ENCODE results near the gene SLX4IP.

The SLX4IP gene

GRCh38 chr20:10547276-10548114 is 112.4 kb downstream of the SLX4IP start:
- no peak for DNase-seq (ENCODE audit: low read depth in 2 of 2, low spot score in 1 of 2)

- DNase-seq (ENCODE audit: low read depth in 2 of 2, low spot score in 1 of 2): no peak
Observed at GRCh38 chr20:10549511-10549910, 114.4 kb downstream of the SLX4IP start.

- DNase-seq (ENCODE audit: low read depth in 2 of 2, low spot score in 1 of 2): no peak
Observed at GRCh38 chr20:10550204-10551118, 115.4 kb downstream of the SLX4IP start.

DNA sequence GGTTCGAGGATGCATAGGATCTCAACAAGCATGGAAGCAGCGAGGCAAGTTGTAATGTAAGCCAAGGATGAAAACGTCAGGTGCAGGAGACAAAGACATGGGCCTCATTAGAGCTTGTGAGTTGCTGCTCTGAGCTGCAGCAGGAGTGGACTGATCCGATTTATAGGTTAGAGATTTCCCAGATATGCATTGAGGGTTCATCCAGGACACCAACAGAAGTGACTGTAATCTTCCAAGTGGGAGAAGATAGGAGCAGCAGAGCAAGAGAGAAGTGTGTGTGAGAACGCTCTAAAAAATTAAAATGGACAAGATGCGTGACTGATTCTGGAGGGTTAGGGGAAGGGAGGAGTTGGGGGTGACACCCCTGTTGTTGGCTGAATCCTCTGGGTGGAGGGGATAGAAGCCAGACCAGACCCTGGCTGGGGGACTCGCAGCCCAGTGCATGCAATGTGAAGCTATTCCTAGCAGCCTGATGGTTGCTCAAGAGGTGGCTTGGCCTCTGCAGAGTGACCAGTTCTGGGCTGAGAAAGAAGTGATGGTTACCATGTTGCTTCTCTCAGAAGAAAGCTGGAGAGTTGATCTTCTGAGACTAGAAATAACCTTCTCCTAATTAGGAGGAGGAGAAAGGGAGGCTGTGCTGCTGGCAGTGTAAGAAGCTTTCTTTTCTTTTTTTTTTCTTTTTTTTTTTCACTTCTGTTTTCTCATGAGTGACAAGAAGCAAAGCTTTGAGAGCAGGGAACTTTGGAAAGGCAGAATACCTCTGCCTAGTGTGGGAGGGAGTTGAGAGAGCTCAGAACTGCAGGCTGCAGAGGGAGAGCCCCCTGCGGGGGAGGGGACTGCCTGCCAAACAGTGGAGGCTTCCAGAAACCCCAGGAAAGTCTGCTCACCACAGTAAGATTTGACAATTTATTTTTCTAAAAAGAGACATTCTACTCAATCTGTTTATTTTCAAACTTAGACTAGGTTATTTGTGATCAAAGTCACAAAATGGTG is 116.9 kb downstream of the SLX4IP start:
- DNase-seq (ENCODE audit: low read depth in 2 of 2, low spot score in 1 of 2): no peak

GRCh38 chr20:10553326-10553984 is 118.3 kb downstream of the SLX4IP start:
- peak in 1 of 2 donors; percentile 19 for DNase-seq (ENCODE audit: low read depth in 2 of 2, low spot score in 1 of 2)

- DNase-seq (ENCODE audit: low read depth in 2 of 2, low spot score in 1 of 2): no peak
Observed at GRCh38 chr20:10554285-10554684, 119.2 kb downstream of the SLX4IP start.

GRCh38 chr20:10555393-10555792 is 120.3 kb downstream of the SLX4IP start:
- DNase-seq (ENCODE audit: low read depth in 2 of 2, low spot score in 1 of 2): no peak

DNA sequence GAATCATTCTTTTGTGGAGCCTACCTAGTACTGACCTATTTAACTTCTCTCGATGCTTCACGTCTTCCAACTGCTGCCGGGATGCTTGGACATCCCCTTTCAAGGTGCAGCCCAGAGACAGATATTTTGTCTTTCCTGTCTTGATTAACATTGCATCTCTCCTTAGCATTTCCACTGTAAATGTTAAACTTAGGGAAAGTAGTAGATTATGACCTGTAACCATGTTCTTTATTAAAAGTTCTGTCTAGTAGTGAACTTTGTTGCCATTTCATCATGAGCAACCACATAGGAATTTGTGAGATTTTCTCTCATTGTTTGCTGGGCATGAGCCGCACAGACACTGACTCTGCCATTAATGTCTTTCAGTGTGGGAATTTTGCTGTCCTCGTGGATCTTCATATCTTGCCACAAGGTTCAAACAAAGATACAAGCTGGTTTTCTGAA is 120.8 kb downstream of the SLX4IP start:
- DNase-seq (ENCODE audit: low read depth in 2 of 2, low spot score in 1 of 2): no peak

- no peak for DNase-seq (ENCODE audit: low read depth in 2 of 2, low spot score in 1 of 2)
Observed at GRCh38 chr20:10556519-10557083, 121.5 kb downstream of the SLX4IP start.

- DNase-seq (ENCODE audit: low read depth in 2 of 2, low spot score in 1 of 2): no peak
Observed at GRCh38 chr20:10557685-10558084, 122.6 kb downstream of the SLX4IP start.

- DNase-seq (ENCODE audit: low read depth in 2 of 2, low spot score in 1 of 2): peak; percentile 17 to 18
Observed at GRCh38 chr20:10558635-10559187, 123.6 kb downstream of the SLX4IP start.

- no peak for DNase-seq (ENCODE audit: low read depth in 2 of 2, low spot score in 1 of 2)
Observed at GRCh38 chr20:10559266-10559665, 124.2 kb downstream of the SLX4IP start.

GRCh38 chr20:10560686-10561085 is 125.6 kb downstream of the SLX4IP start:
- no peak for DNase-seq (ENCODE audit: low read depth in 2 of 2, low spot score in 1 of 2)

GRCh38 chr20:10561302-10561701 is 126.2 kb downstream of the SLX4IP start:
- no peak for DNase-seq (ENCODE audit: low read depth in 2 of 2, low spot score in 1 of 2)

DNA sequence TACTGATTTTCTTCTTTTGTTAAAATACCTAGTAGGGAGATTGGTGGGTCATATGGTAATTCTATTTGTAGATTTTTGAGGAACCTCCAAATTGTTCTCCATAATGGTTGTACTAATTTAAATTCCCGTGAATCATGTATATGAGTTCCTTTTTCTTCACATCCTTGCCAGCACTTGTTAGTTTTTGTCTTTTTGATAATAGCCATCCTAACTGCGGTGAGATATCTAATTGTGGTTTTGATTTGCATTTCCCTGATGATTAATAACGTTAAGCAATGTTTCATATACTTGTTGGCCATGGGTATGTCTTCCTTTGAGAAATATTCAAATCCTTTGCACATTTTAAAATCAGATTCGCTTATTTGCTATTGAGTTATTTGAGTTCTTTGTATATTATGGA is 127.8 kb downstream of the SLX4IP start:
- DNase-seq (ENCODE audit: low read depth in 2 of 2, low spot score in 1 of 2): no peak

DNA sequence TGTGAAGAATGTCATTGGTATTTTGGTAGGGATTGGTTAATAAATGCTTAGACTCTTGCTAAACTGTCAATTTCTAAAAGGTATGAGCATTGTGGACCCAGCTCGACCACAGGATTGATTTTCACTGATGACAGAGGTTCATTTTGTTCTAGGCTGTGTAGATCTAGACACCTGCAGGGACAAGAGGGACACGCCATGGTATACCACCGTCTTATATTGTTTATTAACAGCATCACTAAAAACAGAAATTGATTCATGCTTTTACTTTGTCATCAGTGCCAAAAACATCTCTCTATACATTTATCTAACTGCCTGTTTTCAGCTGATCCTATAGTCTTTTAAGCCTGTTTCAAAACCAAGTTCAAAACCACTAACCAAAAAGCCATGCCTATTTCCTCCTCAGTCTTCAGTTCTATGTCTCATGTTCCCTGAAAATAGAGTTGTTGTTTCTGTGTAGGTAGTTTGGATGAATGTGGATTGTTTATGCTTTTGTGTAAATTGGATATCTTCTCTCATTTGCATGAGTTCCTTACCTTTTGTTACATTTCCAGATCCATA is 128.9 kb downstream of the SLX4IP start:
- DNase-seq (ENCODE audit: low read depth in 2 of 2, low spot score in 1 of 2): no peak

DNA sequence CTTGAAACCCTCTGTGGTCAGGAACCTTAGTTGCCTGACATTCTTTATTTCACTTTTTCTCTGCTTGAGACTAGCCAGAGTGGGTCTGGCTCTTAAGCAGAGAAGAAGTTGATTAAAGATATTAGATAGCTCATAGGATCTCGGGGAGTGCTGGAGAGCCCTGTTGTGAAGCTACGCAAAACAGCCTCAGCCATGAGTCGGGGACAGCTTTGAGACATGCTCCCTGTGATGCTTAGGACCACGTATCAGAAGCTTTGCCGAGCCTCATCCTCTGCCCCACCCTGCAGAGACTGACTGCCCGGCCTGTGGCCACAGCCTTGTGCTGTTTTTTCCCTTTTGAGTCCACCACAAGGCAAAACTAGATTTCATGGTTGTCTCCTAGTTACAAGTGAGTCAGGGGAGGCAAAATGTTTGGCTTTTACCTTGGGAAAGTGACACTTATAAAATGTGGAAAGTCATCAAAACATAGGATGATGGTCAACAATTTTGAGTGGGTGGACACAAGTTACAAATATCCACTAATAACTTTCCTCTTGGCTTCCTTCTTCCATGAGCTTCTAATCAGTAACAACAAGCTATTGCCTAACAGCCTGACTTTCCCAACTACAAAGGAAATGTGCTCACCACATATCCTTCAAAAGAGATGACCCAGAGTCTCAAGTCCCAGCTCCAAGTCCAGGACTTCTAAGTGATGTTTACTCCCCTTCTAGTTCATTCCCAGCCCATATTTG is 130.3 kb downstream of the SLX4IP start:
- no peak for DNase-seq (ENCODE audit: low read depth in 2 of 2, low spot score in 1 of 2)

Measured in stimulated activated CD8-positive, alpha-beta memory T cell treated with anti-CD3 and anti-CD28 coated beads, Interleukin-4, amount 100 ng/mL, for 4 hours (primary cell).